Tibial nerve (tissue), 4 donors: ENCODE data around the gene OSBPL3. TPM values are rescaled to one million over a fixed set of nuclear protein-coding genes. Genes with fewer than 3 reads are reported as not detected.

Experiments used
- DNase-seq, 2 donors: peaks; one replicate each; pipeline ENCODE4 v3.0.0-alpha.2; 2019; ENCODE audit warnings: low spot score in 2 of 2
- H3K27ac ChIP-seq, 4 donors: fragments of 200-600 bp; sonication (generic) in 3 of 4; one replicate each; pipeline ENCODE4 v1.5.1; 2017 to 2019; ENCODE audit warnings: mild to moderate bottlenecking in 1 of 4
- H3K27me3 ChIP-seq, 2 donors: fragments of 200-600 bp; sonication (generic) in 1 of 2; one replicate each; pipeline versions ENCODE4 v1.5.1 to v1.6.0; 2017 to 2019
- H3K36me3 ChIP-seq, 3 donors: fragments of 200-600 bp; sonication (generic); one replicate each; pipeline ENCODE4 v1.5.1; 2018 to 2019
- H3K4me1 ChIP-seq, 4 donors: fragments of 200-600 bp; sonication (generic) in 3 of 4; one replicate each; pipeline ENCODE4 v1.5.1; 2017 to 2019
- H3K4me3 ChIP-seq, 4 donors: fragments of 200-600 bp; sonication (generic) in 3 of 4; one replicate each; pipeline ENCODE4 v1.5.1; 2017 to 2019; ENCODE audit warnings: mild to moderate bottlenecking in 1 of 4, moderate library complexity in 1 of 4
- H3K9me3 ChIP-seq, 4 donors: fragments of 200-600 bp; sonication (generic) in 3 of 4; one replicate each; pipeline ENCODE4 v1.5.1; 2017 to 2019
- EP300 ChIP-seq, 2 donors: sonication (generic); formaldehyde crosslinking; IDR thresholded peaks; one replicate each; pipeline ENCODE4 v1.6.1; 2017; ENCODE audit warnings: antibody characterized with exemption in 2 of 2, mild to moderate bottlenecking in 1 of 2
- POLR2A ChIP-seq, 2 donors: fragments of 450-650 bp; IDR thresholded peaks; one replicate each; pipeline ENCODE4 v1.6.1; 2017; ENCODE audit warnings: antibody characterized with exemption in 2 of 2, mild to moderate bottlenecking in 2 of 2, moderate library complexity in 2 of 2
- WGBS, 2 donors: methylation state at CpG; one replicate each; pipeline ENCODE4 v1.1.5; 2018; 5-methylcytosine and 5-hydroxymethylcytosine counted together
- total RNA-seq, 4 donors: library from RNA; depleted of rRNA; stranded (reverse); fragments of >200 nt; gene quantifications; one replicate each; pipeline ENCODE4 v1.1.0, GENCODE V29; 2016
- TF ChIP-seq, protein P1 (sequence below), 5 experiments: fragments of 200-600 bp in 3 of 5; fragments of 450-650 bp in 2 of 5; sonication (generic) in 3 of 5; IDR thresholded peaks; one replicate each; pipeline ENCODE4 v1.5.1; 2016 to 2019; ENCODE audit warnings: antibody characterized with exemption in 5 of 5, mild to moderate bottlenecking in 3 of 5, moderate library complexity in 2 of 5

Gene OSBPL3
- total RNA-seq, 4 donors from 2014 or later, result 1.6 to 7.3 (median 5.3) TPM

GRCh38 chr7:25009257-25009656 is 29.3 kb upstream of the OSBPL3 start:
- no peaks in the 10 kb centered on the region for H3K27me3 ChIP-seq
- H3K36me3 ChIP-seq, result no peaks in the 10 kb centered on the region
- TF ChIP-seq POLR2A (IDR thresholded peaks at IDR 0.05) (no peak), EP300 (IDR thresholded peaks at IDR 0.05) (no peak)
- TF ChIP-seq, protein P1, sequence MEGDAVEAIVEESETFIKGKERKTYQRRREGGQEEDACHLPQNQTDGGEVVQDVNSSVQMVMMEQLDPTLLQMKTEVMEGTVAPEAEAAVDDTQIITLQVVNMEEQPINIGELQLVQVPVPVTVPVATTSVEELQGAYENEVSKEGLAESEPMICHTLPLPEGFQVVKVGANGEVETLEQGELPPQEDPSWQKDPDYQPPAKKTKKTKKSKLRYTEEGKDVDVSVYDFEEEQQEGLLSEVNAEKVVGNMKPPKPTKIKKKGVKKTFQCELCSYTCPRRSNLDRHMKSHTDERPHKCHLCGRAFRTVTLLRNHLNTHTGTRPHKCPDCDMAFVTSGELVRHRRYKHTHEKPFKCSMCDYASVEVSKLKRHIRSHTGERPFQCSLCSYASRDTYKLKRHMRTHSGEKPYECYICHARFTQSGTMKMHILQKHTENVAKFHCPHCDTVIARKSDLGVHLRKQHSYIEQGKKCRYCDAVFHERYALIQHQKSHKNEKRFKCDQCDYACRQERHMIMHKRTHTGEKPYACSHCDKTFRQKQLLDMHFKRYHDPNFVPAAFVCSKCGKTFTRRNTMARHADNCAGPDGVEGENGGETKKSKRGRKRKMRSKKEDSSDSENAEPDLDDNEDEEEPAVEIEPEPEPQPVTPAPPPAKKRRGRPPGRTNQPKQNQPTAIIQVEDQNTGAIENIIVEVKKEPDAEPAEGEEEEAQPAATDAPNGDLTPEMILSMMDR (IDR thresholded peaks at IDR 0.05), result no peak
- H3K27ac ChIP-seq, result no peak overlapping the region
- H3K4me1 ChIP-seq, result no peaks in the 10 kb centered on the region
- H3K4me3 ChIP-seq, result no peak overlapping the region
- no peak for DNase-seq
- WGBS, 2 donors, result 60 to 80% methylated on average over 5 of the region's 5 CpGs
- H3K9me3 ChIP-seq, result no peaks in the 10 kb centered on the region

DNA sequence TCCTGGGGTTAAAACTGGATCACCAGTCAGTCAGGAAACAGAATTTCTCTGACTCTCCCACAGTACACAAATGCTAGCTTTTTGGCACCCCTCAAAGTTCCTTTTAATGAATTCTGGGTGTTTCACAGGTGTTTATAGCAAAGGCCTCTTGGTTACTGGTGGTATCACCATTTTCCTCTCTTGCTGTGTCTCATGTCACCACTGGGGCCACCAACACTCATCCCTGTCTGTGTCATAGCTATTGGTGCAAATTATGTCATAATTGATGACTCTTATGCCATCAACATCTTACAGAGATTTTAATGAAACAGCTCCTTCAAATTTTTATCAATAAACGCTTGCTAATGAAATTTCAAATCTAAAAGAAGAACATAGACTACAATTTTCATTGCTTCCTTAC is 27.7 kb upstream of the OSBPL3 start:
- H3K9me3 ChIP-seq, result no peaks in the 10 kb centered on the region
- no peak overlapping the region for H3K4me3 ChIP-seq
- H3K36me3 ChIP-seq, result no peaks in the 10 kb centered on the region
- H3K27ac ChIP-seq, result no peak overlapping the region
- no peaks in the 10 kb centered on the region for H3K27me3 ChIP-seq
- no peak for DNase-seq
- no peak for TF ChIP-seq EP300 (IDR thresholded peaks at IDR 0.05)
- no peak for TF ChIP-seq POLR2A (IDR thresholded peaks at IDR 0.05)
- WGBS, 2 donors, result 90 to 97% methylated on average over 1 of the region's 1 CpG
- no peaks in the 10 kb centered on the region for H3K4me1 ChIP-seq

GRCh38 chr7:25006276-25006675 is 26.3 kb upstream of the OSBPL3 start:
- Histone ChIP-seq H3K36me3 (no peaks in the 10 kb centered on the region), H3K27me3 (no peaks in the 10 kb centered on the region), H3K9me3 (no peaks in the 10 kb centered on the region), H3K4me1 (no peaks in the 10 kb centered on the region), H3K27ac (no peak overlapping the region), H3K4me3 (no peak overlapping the region)
- 95 to 100% methylated on average over 1 of the region's 1 CpG for WGBS, 2 donors
- no peak for DNase-seq
- no peak for TF ChIP-seq POLR2A (IDR thresholded peaks at IDR 0.05)
- TF ChIP-seq, protein P1 (IDR thresholded peaks at IDR 0.05), result no peak
- no peak for TF ChIP-seq EP300 (IDR thresholded peaks at IDR 0.05)

- WGBS, 2 donors, result 68 to 76% methylated on average over 3 of the region's 3 CpGs
- DNase-seq, result no peak
- TF ChIP-seq EP300 (IDR thresholded peaks at IDR 0.05) (no peak), POLR2A (IDR thresholded peaks at IDR 0.05) (no peak)
- TF ChIP-seq, protein P1 (IDR thresholded peaks at IDR 0.05), result no peak
- peaks cover 0 to 5% (median 0%) of the 10 kb centered on the region in 4 donors for H3K9me3 ChIP-seq
- H3K4me1 ChIP-seq, result no peaks in the 10 kb centered on the region
- H3K27me3 ChIP-seq, result no peaks in the 10 kb centered on the region
- no peak overlapping the region for H3K27ac ChIP-seq
- H3K4me3 ChIP-seq, result no peak overlapping the region
- no peaks in the 10 kb centered on the region for H3K36me3 ChIP-seq
Measured at GRCh38 chr7:25005658-25006057, 25.7 kb upstream of the OSBPL3 start.

DNA sequence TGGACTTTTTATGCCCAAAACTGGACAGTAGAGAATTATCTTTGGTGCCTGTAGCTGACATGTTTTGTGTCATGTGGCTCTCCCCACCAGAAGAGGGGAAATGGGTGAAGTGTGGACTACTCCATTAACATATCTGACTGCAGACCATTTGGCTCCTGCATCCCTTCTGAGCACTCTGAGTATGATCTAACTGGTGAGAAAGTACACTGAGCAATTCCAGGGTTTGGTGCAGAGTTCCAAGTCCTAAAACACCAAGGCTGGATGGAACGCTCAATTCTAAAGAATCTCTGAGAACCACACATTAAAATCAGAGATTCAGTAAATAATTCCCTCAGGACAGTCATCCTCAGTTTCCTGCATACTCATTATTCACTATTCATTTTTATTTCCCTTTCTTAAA is 22.8 kb upstream of the OSBPL3 start:
- TF ChIP-seq, protein P1 (IDR thresholded peaks at IDR 0.05), result no peak
- TF ChIP-seq EP300 (IDR thresholded peaks at IDR 0.05), result no peak
- WGBS, 2 donors, result 54 to 65% methylated on average over 1 of the region's 1 CpG
- Histone ChIP-seq H3K4me1 (no peaks in the 10 kb centered on the region), H3K27ac (no peak overlapping the region), H3K36me3 (no peaks in the 10 kb centered on the region), H3K4me3 (no peak overlapping the region), H3K27me3 (no peaks in the 10 kb centered on the region), H3K9me3 (peaks cover 0 to 8% (median 0%) of the 10 kb centered on the region in 4 donors)
- DNase-seq, result no peak

DNA sequence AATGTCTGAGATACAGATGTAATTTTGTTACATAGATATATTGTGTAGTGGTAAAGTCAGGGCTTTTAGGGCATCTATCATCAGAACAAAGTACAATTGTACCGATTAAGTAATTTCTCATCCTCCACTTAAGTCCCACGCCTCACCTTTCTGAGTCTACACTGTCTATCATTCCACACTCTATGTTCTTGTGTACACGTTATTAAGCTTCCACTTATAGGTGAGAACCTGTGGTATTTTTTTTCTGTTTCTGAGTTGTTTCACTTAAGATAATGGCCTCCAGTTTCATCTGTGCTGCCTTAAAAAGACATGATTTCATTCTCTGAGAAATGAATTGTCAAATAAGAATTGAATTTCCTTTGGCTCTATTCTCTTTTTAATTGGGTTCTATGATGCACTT is 15.5 kb upstream of the OSBPL3 start:
- Histone ChIP-seq H3K4me3 (no peak overlapping the region), H3K36me3 (no peaks in the 10 kb centered on the region), H3K27ac (no peak overlapping the region), H3K9me3 (peaks cover 0 to 4% (median 0%) of the 10 kb centered on the region in 4 donors), H3K4me1 (no peaks in the 10 kb centered on the region), H3K27me3 (no peaks in the 10 kb centered on the region)
- WGBS, 2 donors, result 76 to 77% methylated on average over 3 of the region's 3 CpGs
- TF ChIP-seq, protein P1 (IDR thresholded peaks at IDR 0.05), result no peak
- no peak for TF ChIP-seq POLR2A (IDR thresholded peaks at IDR 0.05)
- TF ChIP-seq EP300 (IDR thresholded peaks at IDR 0.05), result no peak
- DNase-seq, result no peak
